ENCODE results near the gene DPPA3. TPM values are rescaled to one million over a fixed set of nuclear protein-coding genes. Genes with fewer than 3 reads are reported as not detected.
"Not testable (repeated sequence)": the region's sequence is repeated elsewhere in the genome, so short reads cannot be mapped to it uniquely, and the experiment has no call there.

DPPA3 gene
- total RNA-seq, result not detected
- not detected for polyA plus RNA-seq
- long read RNA-seq, donor 1, result 0 reads
- long read RNA-seq, donor 2, result 0 reads

- no peaks in the 10 kb centered on the region for H3K4me1 ChIP-seq
- H3K4me3 ChIP-seq, result no peak within 1 kb of the TSS
- no peaks in the 10 kb centered on the region for H3K36me3 ChIP-seq (ENCODE audit: insufficient read depth in 1 of 2, low read depth in 1 of 2)
- no peaks in the 10 kb centered on the region for H3K9me3 ChIP-seq
- ATAC-seq, result no peak
- no peak within 1 kb of the TSS for H3K27ac ChIP-seq
- WGBS, 3 donors, result 72 to 82% (median 75%) methylated on average over 7 of the region's 7 CpGs
- TF ChIP-seq, protein P1, sequence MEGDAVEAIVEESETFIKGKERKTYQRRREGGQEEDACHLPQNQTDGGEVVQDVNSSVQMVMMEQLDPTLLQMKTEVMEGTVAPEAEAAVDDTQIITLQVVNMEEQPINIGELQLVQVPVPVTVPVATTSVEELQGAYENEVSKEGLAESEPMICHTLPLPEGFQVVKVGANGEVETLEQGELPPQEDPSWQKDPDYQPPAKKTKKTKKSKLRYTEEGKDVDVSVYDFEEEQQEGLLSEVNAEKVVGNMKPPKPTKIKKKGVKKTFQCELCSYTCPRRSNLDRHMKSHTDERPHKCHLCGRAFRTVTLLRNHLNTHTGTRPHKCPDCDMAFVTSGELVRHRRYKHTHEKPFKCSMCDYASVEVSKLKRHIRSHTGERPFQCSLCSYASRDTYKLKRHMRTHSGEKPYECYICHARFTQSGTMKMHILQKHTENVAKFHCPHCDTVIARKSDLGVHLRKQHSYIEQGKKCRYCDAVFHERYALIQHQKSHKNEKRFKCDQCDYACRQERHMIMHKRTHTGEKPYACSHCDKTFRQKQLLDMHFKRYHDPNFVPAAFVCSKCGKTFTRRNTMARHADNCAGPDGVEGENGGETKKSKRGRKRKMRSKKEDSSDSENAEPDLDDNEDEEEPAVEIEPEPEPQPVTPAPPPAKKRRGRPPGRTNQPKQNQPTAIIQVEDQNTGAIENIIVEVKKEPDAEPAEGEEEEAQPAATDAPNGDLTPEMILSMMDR (IDR thresholded peaks at IDR 0.05), result no peak
- intact Hi-C loops (cut with DNase I), result no loop called here
- DNase-seq, result no peak
- H3K27me3 ChIP-seq (ENCODE audit: insufficient read depth in 3 of 3, low read length in 2 of 3), result peaks cover 0 to 2% (median 0%) of the 10 kb centered on the region in 3 donors
These were observed at the start of gene DPPA3 for GRCh38 chr12:7711133-7711532. Gene DPPA3 (plus strand): TSS chr12:7711433. CDS start chr12:7711571, 138 bp downstream.

DNA sequence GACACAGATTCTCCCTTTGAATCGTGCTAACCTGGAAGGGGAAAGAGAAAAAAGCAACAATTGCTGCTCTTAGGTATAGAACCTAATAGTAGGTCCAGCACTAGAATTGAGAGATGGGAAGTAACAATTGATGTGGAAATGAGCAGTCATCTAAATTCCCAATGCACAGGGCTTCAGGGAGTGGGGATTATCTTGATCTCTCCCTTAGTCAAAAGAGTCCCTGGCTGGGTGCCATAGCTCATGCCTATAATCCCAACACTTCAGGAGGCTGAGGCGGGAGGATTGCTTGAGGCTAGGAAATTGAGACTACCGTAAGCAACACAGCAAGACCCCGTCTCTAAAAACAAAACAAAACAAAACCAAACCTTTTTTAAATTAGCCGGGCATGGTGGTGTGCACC lies 49.5 kb upstream of the DPPA3 start:
- Histone ChIP-seq H3K9me3 (no peaks in the 10 kb centered on the region), H3K36me3 (ENCODE audit: insufficient read depth in 1 of 2, low read depth in 1 of 2) (no peaks in the 10 kb centered on the region), H3K4me3 (no peak overlapping the region), H3K27ac (no peak overlapping the region), H3K4me1 (no peaks in the 10 kb centered on the region), H3K27me3 (ENCODE audit: insufficient read depth in 3 of 3, low read length in 2 of 3) (no peaks in the 10 kb centered on the region)
- TF ChIP-seq, protein P1 (IDR thresholded peaks at IDR 0.05), result no peak
- DNase-seq (no peak), ATAC-seq (no peak)
- 63 to 87% (median 72%) methylated on average over 5 of the region's 5 CpGs for WGBS, 3 donors
- intact Hi-C loops (cut with DNase I), result no loop called here

GRCh38 chr12:7666595-7666994 lies 44.6 kb upstream of the DPPA3 start:
- H3K9me3 ChIP-seq, result no peaks in the 10 kb centered on the region
- no peaks in the 10 kb centered on the region for H3K4me1 ChIP-seq
- no peak overlapping the region for H3K4me3 ChIP-seq
- H3K36me3 ChIP-seq (ENCODE audit: insufficient read depth in 1 of 2, low read depth in 1 of 2), result no peaks in the 10 kb centered on the region
- intact Hi-C loops (cut with DNase I), result no loop called here
- WGBS, 3 donors, result 86 to 90% (median 88%) methylated on average over 4 to 5 of the region's 5 CpGs
- no peak overlapping the region for H3K27ac ChIP-seq
- TF ChIP-seq, protein P1 (IDR thresholded peaks at IDR 0.05), result no peak
- ATAC-seq (no peak), DNase-seq (no peak)
- no peaks in the 10 kb centered on the region for H3K27me3 ChIP-seq (ENCODE audit: insufficient read depth in 3 of 3, low read length in 2 of 3)

GRCh38 chr12:7667125-7667524 lies 44.1 kb upstream of the DPPA3 start:
- H3K9me3 ChIP-seq, result no peaks in the 10 kb centered on the region
- H3K27me3 ChIP-seq (ENCODE audit: insufficient read depth in 3 of 3, low read length in 2 of 3), result no peaks in the 10 kb centered on the region
- no peak overlapping the region for H3K4me3 ChIP-seq
- H3K27ac ChIP-seq, result no peak overlapping the region
- WGBS, 3 donors, result 53 to 71% (median 57%) methylated on average over 4 of the region's 4 CpGs
- DNase-seq (no peak), ATAC-seq (no peak)
- no peaks in the 10 kb centered on the region for H3K4me1 ChIP-seq
- TF ChIP-seq, protein P1 (IDR thresholded peaks at IDR 0.05), result no peak
- intact Hi-C loops (cut with DNase I), result no loop called here
- no peaks in the 10 kb centered on the region for H3K36me3 ChIP-seq (ENCODE audit: insufficient read depth in 1 of 2, low read depth in 1 of 2)

DNA sequence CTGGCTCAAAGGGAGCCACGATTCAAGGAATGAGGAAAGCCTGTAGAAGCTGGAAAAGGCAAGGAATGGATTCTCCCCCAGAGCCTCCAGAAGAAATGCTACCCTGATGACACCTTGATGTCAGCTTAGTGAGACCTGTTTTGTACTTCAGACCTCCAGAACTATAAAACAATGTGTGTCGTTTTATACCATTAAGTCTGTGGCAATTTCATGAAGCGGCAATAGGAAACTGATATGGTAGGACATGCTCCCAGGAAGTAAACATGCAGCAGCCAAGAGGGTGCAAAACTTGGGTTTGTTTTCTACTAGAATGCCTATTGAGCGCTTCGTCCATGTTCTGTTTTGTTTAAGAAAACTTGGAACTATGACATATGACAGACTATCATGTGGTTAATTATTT lies 43.1 kb upstream of the DPPA3 start:
- DNase-seq (no peak), ATAC-seq (no peak)
- H3K27ac ChIP-seq, result no peak overlapping the region
- H3K36me3 ChIP-seq (ENCODE audit: insufficient read depth in 1 of 2, low read depth in 1 of 2), result no peaks in the 10 kb centered on the region
- H3K4me3 ChIP-seq, result no peak overlapping the region
- intact Hi-C loops (cut with DNase I), result no loop called here
- H3K27me3 ChIP-seq (ENCODE audit: insufficient read depth in 3 of 3, low read length in 2 of 3), result no peaks in the 10 kb centered on the region
- WGBS, 3 donors, result 76 to 83% (median 77%) methylated on average over 5 of the region's 5 CpGs
- TF ChIP-seq, protein P1 (IDR thresholded peaks at IDR 0.05), result no peak
- H3K4me1 ChIP-seq, result no peaks in the 10 kb centered on the region
- no peaks in the 10 kb centered on the region for H3K9me3 ChIP-seq

DNA sequence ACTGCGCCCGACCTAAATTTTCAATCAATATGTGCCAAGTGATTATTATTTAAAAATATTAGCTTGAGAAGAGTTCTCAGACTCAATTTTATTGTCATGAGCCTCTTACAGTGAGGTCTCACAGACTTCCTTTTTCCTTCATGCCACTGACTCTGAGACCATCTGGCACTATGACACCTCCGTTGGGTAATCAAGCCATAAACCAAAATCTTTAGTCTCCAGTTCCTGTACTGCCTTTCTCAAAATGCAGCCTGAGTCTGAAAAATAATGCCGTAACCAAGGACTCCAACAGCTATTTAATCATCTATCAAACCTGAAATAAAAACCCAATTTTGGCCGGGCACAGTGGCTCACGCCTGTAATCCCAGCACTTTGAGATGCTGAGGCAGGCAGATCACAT lies 35.8 kb upstream of the DPPA3 start:
- H3K4me1 ChIP-seq; H3K27me3 ChIP-seq (ENCODE audit: insufficient read depth in 3 of 3, low read length in 2 of 3); H3K9me3 ChIP-seq; H3K4me3 ChIP-seq; ATAC-seq; H3K36me3 ChIP-seq (ENCODE audit: insufficient read depth in 1 of 2, low read depth in 1 of 2); DNase-seq; H3K27ac ChIP-seq: not testable (repeated sequence)
- 49 to 55% (median 54%) methylated on average over 6 of the region's 6 CpGs for WGBS, 3 donors
- intact Hi-C loops (cut with DNase I), result loop anchor here in 1 of 2 donors (5.0 kb wide), 1 partner anchor 132 kb away; no protein-coding TSS in a partner anchor

GRCh38 chr12:7677432-7677888 lies 33.8 kb upstream of the DPPA3 start:
- not testable (repeated sequence) for H3K27me3 ChIP-seq (ENCODE audit: insufficient read depth in 3 of 3, low read length in 2 of 3)

More at GRCh38 chr12:7677432-7677888, 33.8 kb upstream of the DPPA3 start:
- not testable (repeated sequence) for H3K27ac ChIP-seq; H3K4me3 ChIP-seq; DNase-seq; H3K9me3 ChIP-seq; H3K36me3 ChIP-seq (ENCODE audit: insufficient read depth in 1 of 2, low read depth in 1 of 2); H3K4me1 ChIP-seq; ATAC-seq
- WGBS, 3 donors, result 51 to 65% (median 60%) methylated on average over 9 of the region's 9 CpGs
- intact Hi-C loops (cut with DNase I), result loop anchor here in 1 of 2 donors (5.0 kb wide), 1 partner anchor 130 kb away; no protein-coding TSS in a partner anchor
